Type B pancreatic cell (in vitro differentiated cells): ENCODE measurements around the gene PIK3CB. TPM values are rescaled to one million over a fixed set of nuclear protein-coding genes. Genes with fewer than 3 reads are reported as not detected.

ENCODE experiments used
- DNase-seq: peaks from one replicate; pipeline ENCODE4 v3.0.0; 2021; ENCODE audit warnings: mixed read lengths; ENCODE audit not compliant: unreplicated experiment; ENCODE audit errors: extremely low spot score
- H3K27ac Mint-ChIP-seq: 2 replicates; pipeline ENCODE4 v1.8.0; 2021; ENCODE audit warnings: mild to moderate bottlenecking, mixed read lengths
- H3K27me3 Mint-ChIP-seq: 2 replicates; pipeline ENCODE4 v1.8.0; 2021; ENCODE audit warnings: mixed read lengths
- H3K36me3 Mint-ChIP-seq: 2 replicates; pipeline ENCODE4 v1.8.0; 2021; ENCODE audit warnings: mixed read lengths
- H3K4me1 Mint-ChIP-seq: one replicate; pipeline ENCODE4 v1.8.0; 2021; ENCODE audit warnings: mixed read lengths; ENCODE audit not compliant: unreplicated experiment
- H3K4me3 Mint-ChIP-seq: 2 replicates; pipeline ENCODE4 v1.8.0; 2021; ENCODE audit warnings: mild to moderate bottlenecking, mixed read lengths
- H3K9me3 Mint-ChIP-seq: 2 replicates; pipeline ENCODE4 v1.8.0; 2021; ENCODE audit warnings: mixed read lengths
- CTCF ChIP-seq: fragments of 200-600 bp; sonication (generic); conservative IDR thresholded peaks from 2 replicates; pipeline ENCODE4 v1.5.0; 2021; ENCODE audit warnings: antibody characterized with exemption, mild to moderate bottlenecking
- total RNA-seq: library from RNA; stranded (reverse); gene quantifications from 2 replicates; pipeline ENCODE4 v1.2.1, GENCODE V29; 2021; ENCODE audit warnings: low replicate concordance

PIK3CB gene
- total RNA-seq, 1 donor from 2014 or later = 14.8 TPM

GRCh38 chr3:138638641-138639040 is 196.1 kb downstream of the PIK3CB start:
- TF ChIP-seq CTCF = no peak
- peaks cover 14% of the 10 kb centered on the region for H3K36me3 Mint-ChIP-seq
- DNase-seq = no peak
- H3K27me3 Mint-ChIP-seq = no peaks in the 10 kb centered on the region
- no peaks in the 10 kb centered on the region for H3K4me1 Mint-ChIP-seq
- H3K27ac Mint-ChIP-seq = no peak overlapping the region
- no peak overlapping the region for H3K4me3 Mint-ChIP-seq
- peaks cover 14% of the 10 kb centered on the region for H3K9me3 Mint-ChIP-seq

DNA sequence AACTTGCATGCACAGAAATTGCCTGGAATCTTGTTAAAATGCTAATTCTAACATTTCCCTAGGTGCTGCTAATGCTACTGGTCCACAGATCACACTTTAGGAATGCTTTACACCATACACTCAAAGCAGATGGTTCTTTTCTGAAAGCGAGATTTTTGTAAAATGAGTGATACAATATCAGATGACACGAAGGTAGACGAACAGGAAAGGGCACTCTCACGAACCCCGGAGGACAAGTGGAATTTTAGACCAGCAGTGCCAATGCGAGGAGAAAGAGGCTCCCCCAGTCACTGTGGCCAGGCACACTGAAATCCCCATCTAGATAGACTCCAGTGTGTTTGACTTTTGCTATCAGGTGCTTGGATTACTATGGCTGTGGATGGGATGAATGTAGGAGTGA is 205.2 kb downstream of the PIK3CB start:
- no peak overlapping the region for H3K4me3 Mint-ChIP-seq
- TF ChIP-seq CTCF = no peak
- DNase-seq = no peak
- no peaks in the 10 kb centered on the region for H3K4me1 Mint-ChIP-seq
- H3K9me3 Mint-ChIP-seq = peaks cover 3% of the 10 kb centered on the region
- H3K36me3 Mint-ChIP-seq = peaks cover 18% of the 10 kb centered on the region
- no peak overlapping the region for H3K27ac Mint-ChIP-seq
- no peaks in the 10 kb centered on the region for H3K27me3 Mint-ChIP-seq

- H3K36me3 Mint-ChIP-seq = peaks cover 18% of the 10 kb centered on the region
- no peak overlapping the region for H3K4me3 Mint-ChIP-seq
- H3K27ac Mint-ChIP-seq = no peak overlapping the region
- TF ChIP-seq CTCF = no peak
- peaks cover 3% of the 10 kb centered on the region for H3K9me3 Mint-ChIP-seq
- no peaks in the 10 kb centered on the region for H3K4me1 Mint-ChIP-seq
- H3K27me3 Mint-ChIP-seq = no peaks in the 10 kb centered on the region
- DNase-seq = no peak
These were observed 208.9 kb downstream of the PIK3CB start for GRCh38 chr3:138625707-138626365.

- peaks cover 3% of the 10 kb centered on the region for H3K9me3 Mint-ChIP-seq
- no peak for DNase-seq
- no peak for TF ChIP-seq CTCF
- H3K36me3 Mint-ChIP-seq = peaks cover 18% of the 10 kb centered on the region
- H3K4me1 Mint-ChIP-seq = peaks cover 4% of the 10 kb centered on the region
- no peak overlapping the region for H3K4me3 Mint-ChIP-seq
- H3K27ac Mint-ChIP-seq = no peak overlapping the region
- H3K27me3 Mint-ChIP-seq = no peaks in the 10 kb centered on the region
These were observed 210.2 kb downstream of the PIK3CB start for GRCh38 chr3:138624518-138624917.

- DNase-seq = no peak
- no peak for TF ChIP-seq CTCF
- no peaks in the 10 kb centered on the region for H3K9me3 Mint-ChIP-seq
- H3K27ac Mint-ChIP-seq = no peak overlapping the region
- H3K4me3 Mint-ChIP-seq = no peak overlapping the region
- H3K27me3 Mint-ChIP-seq = no peaks in the 10 kb centered on the region
- H3K36me3 Mint-ChIP-seq = peaks cover 5% of the 10 kb centered on the region
- peaks cover 4% of the 10 kb centered on the region for H3K4me1 Mint-ChIP-seq
These were observed 214.3 kb downstream of the PIK3CB start for GRCh38 chr3:138620431-138620830.
